Medulla oblongata (tissue), 1 donor: ENCODE results near the gene RNU1-3.
"Not testable (repeated sequence)": the region's sequence is repeated elsewhere in the genome, so short reads cannot be mapped to it uniquely, and the experiment has no call there.

Experiments used
- DNase-seq: peaks from one replicate; pipeline ENCODE4 v3.0.0-alpha.2; 2015; ENCODE audit errors: extremely low spot score

RNU1-3 gene

DNA sequence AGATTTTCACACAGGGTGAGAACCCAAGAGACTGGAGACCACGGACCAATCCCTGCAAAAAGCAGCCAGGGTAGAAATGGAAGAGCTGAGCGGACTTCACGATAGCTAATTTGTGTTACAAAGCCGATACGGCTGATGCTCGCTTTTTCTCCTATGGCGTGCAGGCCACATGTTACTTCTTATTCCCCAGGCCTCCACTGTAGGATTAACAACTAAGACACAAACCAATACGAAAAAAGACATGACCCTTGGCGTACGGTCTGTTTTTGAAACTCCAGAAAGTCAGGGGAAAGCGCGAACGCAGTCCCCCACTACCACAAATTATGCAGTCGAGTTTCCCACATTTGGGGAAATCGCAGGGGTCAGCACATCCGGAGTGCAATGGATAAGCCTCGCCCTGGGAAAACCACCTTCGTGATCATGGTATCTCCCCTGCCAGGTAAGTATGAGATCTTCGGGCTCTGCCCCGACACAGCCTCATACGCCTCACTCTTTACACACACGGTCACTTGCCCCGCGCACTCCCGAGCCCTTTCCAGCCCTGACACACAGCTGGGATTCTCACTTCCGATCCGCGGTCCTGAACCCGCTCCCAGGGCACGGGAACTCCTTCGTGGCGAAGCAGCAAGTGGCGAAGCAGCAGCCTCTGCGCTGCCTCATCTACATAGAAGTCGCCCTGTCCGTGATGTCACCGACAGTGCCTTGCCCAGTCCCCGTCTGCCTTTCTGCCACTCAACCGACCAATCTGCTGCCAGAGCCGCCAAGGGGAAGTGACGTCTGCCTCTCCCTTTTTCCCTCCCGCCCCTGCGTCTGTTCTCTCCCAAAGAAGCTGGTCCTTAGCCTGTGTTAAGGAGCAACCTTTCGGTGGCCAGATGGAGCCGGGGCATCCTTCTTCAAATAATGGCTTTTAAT, at the start of gene RNU1-3:
Gene RNU1-3 (minus strand): TSS at position 447 of the 912 bp plus-strand sequence.
- not testable (repeated sequence) for DNase-seq

DNA sequence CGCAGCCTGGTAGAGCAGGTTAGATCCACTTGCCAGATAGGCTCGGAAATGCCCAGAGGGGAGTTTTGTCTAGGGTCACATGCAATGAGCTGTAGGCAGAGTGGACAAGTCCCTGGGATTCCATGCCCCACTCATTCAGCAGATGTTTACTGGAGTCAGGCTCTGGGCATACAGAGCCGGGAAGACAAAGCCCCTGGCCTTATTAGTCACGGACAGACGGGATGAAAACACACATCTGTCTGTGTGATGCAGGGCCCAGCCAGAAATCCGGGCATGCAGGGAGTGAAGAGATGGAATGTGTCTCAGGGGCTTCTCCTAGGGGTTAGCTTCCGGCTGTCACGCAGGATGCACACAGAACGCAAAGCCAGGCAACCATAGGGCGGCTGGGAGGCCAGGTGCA, 46.7 kb upstream of the RNU1-3 start:
- not testable (repeated sequence) for DNase-seq

DNA sequence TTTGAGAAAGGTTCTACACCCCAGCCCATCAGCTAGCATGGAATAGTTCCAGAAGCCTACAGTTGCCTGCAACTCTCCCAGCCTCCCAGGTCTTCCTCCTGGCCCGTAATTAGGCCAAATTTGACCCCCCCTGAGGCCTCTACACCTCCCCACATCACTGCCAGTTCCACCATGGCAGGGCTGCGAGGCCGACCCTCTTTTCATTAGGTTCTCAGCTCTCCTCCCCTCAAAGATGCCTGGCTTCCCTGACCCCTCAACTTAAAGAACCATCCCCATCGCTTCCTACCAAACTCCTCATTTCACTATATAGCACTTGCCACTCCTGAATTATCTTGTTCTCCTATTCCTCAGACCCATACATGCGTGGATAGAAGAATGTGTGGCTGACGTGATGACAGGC, 46.2 kb upstream of the RNU1-3 start:
- DNase-seq = not testable (repeated sequence)

DNA sequence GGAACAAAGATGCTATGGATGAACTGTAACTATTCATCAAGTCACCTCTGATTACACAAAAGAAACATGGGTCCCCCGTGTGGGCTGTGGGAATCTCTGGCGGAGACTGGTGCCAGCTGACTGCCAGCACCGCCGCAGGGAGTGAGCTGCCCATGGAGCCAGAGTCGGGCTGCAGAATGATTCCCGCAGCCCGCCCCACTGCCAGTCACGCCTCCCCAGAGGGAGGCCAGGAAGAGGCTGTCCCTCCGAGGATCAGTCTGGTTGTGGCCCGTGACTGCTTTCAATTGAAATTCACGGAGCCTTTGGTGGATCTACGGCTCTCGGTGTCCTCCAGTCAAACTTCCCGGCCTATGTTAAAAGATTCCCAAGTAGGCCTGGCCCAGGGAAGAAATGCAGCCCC, 45.8 kb upstream of the RNU1-3 start:
- DNase-seq = peak; percentile 73

DNA sequence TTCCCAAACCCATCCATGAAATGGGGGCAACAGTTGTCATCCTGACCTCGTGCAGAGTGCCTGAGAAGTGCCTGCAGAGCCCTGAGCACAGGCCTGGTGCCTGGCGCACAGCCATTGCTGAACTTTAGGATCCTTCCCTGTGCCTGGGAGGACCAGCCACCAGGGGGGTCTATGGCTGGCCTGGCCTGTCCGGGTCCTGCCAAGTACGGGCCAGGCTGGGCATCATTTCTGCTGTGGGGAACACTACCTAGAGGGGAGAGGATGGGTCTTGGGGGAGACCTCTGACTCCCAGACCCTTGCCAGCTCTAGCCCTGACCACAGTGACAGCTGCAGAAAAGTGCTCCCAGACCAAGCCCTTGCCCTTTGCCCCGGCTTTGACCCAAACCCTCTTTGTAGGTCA, 45.4 kb upstream of the RNU1-3 start:
- not testable (repeated sequence) for DNase-seq

DNA sequence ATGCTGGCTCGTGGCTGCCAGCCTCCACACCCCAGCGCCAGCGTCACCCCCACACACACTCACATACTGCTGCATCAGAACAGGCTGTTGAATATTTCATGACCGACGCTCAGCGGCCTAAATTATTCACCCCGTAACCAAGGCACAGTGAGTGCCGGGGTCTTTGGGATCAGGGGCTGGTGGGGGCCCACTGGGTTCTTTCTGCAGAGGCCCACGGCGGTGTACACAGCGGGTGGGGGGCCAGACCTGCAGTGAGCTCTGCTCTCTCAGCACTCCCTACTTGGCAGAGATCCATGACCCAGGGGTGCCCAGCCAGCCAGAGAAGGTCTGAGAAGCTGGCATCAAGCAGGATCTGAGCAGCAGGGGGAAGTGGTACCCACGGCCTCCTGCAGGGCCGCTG, 43.9 kb upstream of the RNU1-3 start:
- DNase-seq = peak; percentile 53

DNA sequence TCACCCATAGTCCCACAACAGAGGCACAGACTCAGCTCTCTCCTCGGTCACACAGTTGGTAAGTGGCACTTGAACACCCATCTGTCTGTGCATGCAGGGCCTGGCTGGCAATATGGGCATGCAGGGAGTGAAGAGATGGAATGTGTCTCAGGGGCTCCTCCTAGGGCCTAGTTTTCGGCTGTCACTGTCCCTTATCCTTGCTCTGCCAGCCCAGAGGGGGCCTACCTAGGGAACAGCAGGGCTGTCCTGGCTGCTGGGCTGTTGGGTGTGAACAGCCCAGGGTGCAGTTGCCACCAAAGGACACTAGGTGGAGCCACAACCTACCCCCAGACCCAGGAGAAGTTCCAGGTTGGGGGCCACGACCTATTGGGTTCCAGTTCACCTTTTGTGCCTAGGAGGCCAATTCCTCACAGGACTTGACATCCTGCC, 42.9 kb upstream of the RNU1-3 start:
- DNase-seq = peak; percentile 70

DNA sequence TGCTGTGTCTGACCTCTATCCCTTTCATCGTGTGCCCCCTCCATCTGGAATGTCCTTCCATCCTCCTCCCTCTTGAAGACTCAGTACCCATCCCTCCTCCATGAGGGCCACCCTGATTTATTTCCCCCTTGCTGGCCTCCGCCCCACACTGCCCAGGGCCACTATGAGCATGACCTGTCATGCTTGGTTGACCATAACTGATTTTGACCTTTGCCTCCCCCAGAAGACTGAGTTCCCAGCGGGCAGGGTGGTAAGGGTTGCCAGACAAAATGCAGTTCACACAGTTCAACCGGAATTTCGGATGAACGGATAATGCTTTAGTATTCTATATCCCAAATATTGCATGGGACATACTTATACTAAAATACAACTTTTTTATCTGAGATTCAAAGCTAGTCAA, 42.0 kb upstream of the RNU1-3 start:
- DNase-seq = not testable (repeated sequence)

DNA sequence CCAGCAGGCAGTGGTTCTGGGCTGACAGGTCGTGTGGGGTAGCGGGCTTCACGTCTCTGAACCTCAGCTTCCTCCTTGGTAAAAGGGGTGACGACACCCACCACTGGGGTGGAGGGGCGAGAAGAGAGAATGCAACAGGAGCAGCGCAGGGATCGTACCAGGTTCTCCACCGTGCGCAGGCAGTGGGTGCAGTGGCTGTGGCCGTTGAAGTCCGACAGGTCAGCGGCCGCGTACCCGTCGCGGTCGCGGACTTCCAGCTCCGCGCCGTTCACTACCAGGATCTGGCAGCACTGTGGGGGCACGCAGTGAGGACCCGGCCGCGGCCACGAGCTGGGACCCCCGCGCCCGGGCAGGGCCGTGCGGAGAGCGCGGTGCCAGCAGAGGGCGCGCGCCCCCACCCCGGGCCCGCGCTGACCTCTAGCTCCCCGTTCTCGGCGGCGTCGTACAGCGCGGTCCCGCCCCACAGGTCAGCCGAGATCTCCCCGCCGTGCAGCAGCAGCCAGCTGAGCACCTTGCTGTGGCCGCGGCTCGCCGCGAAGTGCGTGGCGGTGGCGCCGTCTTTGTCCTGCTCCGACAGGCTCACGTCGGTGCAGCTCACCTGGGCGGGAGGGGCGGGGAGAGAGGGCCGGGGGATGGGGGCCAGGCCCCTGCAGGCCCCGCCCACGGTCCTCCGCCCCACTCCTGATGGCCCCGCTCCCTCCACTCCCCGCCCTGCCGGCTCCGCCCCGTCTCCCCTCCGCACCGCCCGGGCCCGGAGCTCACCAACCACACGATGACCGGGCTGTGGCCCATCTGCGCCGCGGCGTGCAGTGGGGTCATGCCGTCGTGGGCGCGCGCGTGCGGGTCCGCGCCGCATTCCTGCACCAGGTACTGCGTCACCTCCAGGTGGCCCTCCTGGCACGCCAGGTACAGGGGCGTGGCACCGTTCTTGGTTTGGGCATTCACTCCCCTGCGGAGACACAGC, 40.7 kb upstream of the RNU1-3 start:
- DNase-seq = not testable (repeated sequence)

DNA sequence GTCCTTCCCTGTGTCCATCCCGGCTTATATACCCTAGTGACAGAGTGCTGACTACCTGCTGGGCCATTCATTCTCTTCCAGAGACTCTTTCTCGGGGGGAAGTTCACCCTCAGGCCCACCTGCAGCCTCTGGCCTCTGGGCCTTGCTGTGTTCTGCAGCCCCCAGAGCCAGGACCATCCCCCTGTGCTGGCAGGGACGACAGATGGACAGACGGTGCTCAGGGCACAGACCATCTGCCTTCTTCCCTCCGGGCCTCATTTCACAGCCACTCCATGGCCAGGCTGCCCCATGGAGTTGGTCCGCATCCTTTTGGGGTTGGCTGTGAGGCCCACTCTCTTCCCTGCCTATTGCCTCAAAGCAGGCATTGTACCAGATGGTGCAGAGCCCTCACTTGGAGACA, 39.6 kb upstream of the RNU1-3 start:
- not testable (repeated sequence) for DNase-seq

DNA sequence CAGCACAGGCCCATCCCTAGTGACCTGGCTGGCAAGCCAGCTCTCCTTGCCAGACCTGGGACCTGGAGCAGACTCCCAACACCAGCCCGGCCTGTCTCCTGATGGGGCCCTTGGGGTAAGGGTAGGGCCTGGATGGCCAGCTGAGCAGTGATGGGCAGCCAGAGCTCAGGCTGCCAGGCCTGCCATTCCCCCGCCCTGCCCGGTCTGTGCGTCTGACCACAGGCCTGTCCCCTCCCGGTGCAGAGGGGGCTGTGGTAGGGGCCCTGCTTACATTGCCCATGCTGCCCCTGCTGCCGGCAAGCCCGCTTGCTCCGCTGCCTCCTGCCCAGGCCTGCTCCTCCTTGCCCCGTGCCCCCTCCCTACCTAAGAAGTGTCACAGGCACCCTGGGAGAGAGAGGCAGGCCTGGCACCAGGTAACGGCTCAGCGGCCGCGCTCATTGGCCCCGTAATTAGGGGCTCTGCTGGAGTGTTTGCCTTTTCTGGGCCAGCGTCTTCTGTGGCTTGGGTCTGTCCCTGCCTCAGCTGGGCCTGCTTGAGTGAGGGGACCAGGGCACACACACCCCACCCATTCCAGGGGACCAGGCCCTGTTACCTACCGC, 37.9 kb upstream of the RNU1-3 start:
- DNase-seq = not testable (repeated sequence)

DNA sequence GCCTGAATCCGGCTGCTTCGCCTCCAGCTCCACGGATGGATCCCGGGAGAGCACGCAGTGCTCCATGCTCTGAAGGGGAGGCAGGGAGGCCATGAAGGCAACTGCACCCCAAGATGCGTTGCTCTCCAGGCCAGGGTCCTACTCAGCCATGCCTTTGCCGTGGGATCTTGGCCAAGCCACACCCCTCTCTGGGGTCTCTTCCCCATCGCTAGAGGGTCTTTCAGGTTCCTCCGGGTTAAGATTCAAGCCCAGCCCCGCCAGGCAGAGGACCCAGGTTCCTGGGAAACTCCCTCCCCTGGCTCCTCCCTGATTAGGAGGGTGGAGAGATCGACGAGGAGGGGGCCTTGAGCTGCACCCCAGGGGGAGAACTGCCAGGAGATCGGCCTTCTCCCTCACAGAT, 37.3 kb upstream of the RNU1-3 start:
- DNase-seq = not testable (repeated sequence)

DNA sequence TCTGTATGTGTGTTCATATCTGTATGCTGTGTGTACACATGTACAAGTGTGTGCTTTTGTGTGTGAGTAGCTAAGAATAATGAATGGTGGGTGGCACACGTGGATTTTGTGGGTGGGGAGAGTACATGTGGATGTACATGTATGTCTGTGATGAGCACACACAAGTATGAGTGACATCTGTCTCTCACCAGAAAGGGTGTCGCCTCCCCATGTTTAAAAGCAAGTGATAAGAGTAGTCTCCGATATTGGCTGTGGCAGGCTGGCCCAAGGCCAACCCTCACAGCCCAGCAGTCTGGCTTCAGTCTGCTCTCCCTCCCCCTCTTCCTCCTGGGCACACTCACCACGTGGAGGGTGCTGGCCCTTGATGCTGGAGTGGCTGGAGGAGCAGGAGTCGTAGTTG, 36.9 kb upstream of the RNU1-3 start:
- not testable (repeated sequence) for DNase-seq

DNA sequence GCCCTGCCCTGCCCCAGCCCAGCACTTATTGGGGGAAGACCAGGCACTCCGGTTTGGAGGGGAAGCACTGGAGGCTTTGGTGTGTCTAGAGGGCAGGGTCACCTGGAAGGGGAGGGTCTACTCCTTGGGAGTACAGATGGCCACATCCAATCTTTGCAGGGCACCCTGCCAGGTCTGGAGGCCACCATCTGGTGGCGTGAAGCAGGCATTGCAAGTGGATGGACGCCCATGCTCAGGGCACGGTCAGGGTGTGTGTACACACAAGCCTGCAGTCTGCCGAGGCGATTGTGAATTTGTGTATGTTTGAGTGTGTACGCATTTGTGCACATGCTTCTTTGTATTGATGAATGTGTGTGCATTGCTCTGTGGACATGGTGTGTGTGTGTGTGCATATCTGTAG, 36.4 kb upstream of the RNU1-3 start:
- DNase-seq = not testable (repeated sequence)

DNA sequence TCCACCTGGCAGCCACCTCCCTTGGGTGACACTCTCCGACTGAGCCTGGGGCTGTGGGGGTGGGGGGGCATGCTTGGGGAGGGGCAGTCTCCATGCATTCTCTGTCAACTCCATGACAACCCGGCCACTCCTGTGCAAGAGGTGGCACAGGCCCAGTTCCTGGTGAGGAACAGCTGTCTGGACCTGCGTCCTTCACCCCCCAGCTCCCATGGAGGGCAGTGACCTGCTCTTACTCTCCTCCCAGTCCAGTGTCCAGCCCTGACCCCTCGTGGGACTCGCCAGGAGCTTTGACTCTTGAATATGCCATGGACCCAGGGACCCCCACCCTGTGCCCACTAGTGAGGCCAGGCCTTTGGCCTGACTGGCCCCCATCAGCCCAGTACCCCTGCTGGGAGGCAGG, 35.5 kb upstream of the RNU1-3 start:
- not testable (repeated sequence) for DNase-seq

DNA sequence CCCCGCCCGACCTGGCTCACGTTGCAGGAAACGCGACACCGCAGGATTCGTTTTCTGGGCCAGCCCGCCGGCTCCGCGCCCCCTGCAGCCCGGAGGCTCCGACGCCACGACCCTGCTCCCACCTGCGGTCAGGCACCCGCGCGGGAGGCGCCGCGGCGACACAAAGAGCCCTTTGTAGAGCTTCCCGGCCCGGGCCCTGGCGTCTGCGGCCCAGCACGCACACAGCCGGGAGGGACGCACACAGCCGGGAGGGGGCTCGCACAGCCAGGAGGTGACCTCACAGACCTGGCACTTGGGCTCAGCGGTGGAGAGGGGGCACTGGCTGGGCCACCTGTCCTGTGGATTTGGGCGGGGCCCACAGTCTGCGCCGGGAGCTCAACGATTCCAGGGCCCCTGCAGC, 34.4 kb upstream of the RNU1-3 start:
- DNase-seq = not testable (repeated sequence)

DNA sequence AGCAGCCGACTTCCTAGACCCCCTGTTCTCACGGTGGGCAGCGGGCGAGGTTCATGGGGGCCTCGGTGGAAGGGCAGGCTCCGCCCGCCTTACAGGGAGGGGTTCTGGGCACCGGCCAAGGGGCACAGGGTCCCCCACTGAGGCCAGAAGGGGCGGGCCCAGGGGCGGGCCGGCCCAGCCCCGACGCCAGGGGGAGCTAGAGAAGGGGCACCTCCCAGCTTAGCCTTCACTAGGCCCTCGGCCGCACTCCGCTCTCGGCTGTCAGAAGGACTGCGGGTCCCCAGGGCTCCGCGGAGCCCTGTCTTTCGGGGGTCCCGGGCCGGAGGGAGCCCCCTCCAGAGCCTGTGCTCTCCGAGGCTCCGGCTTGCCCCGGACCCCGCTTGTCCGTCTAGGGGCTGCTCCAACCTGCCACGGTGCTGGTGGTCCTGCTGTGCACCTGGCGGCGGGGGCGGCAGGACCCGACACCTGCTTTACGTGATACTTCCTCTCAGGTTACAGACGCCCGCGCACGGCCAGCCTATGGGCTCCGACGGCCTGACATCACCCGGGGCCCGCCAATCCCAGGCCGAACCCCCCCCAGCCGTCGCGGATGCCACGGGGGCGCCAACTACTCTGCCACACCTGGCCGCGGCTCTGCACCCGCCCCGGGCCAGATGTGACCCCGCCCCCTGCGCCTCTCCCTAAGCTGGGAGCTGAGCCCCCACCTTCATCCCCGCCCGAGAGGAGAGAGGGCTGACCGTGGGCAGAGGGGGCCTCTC, 33.6 kb upstream of the RNU1-3 start:
- not testable (repeated sequence) for DNase-seq

DNA sequence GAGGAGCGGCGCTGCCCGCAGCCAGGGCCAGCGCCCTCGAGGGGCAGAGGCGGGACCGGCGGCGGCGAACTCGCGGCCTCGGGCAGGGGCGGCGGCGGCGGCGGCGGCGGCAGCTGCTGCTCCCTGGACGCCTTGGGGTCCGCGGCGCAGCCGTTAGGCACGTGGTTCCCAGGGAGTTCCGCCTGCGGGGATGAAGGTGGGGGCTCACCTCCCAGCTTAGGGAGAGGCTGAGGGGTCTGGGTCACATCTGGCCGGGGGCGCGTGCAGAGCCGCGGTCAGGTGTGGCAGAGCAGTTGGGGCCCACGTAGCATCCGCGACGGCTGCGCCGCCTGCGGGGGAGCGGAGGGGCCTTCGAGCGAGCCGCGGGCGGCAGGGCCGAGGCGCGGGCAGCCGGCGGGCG, 32.7 kb upstream of the RNU1-3 start:
- DNase-seq = not testable (repeated sequence)

DNA sequence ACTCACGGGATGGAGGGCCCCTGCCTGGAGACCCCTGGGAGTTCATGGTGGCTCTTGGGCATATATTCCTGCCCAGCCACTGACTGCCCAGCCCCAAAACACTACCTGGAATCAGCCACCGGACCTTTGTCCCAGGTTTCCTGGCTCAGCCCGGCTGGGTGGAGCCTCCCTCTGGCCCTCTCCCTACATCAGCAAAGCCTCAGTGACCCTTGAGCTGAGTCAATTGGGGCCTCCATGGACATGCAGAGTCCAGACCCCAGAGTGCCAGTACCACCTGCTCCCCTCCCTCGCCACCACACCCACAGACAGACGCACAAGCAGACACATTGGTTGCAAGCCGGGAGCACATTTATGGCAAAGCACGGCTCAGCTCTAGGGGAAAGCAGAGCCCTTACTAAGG, 30.4 kb upstream of the RNU1-3 start:
- DNase-seq = not testable (repeated sequence)

DNA sequence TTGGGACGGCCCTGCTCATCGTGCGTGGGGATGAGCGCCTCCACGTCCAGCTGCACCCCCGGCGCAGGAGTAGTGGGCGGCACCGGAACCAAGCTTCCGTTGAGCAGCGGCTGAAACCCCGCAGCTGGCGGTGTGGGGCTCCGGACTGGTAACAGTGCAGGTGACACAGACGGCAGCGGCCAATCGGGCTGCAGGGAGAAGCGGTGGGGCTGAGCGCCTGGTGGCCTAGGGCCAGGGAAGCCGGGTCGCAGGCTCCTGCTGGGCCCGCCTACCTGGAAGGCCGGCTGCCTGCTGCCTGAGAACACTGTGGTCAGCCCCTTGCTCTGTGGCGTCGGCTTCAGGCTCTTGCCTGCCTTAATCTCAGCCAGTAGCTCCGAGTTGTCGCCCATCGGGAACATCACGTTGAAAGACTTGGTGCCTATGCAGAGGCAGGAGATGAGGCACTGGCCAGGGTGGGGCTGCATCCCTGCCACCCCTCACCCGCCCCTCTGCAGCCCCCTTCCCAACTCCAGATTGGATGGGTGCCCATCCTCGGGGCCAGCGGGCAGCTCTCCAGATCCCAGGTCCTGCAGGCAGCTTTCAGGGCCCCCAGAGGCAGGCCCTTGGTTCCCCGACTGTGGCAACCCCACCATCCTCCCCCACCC, 29.9 kb upstream of the RNU1-3 start:
- not testable (repeated sequence) for DNase-seq

DNA sequence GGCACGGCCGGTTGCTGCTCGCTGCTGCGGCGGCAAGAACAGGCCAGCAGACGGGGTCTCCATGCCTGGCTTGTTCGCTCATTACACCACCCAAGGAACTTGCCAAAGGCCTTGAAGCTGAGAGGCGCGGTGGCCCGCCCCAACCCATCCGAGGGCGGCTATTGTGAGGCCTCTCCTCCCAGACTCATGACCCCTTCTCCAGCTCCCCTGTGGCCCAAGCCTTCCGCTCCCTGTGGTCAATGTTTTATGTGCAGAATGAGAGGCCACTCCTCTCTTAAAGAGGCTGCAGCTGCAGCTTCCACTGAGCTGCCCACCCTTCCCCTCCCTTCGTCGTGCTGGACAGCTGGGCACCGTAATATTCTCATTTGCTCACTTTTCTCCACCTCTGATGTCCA, 27.6 kb upstream of the RNU1-3 start:
- not testable (repeated sequence) for DNase-seq
